IPS-NIHi7 (cell line): ENCODE results near the gene RINL.
"Not testable (repeated sequence)": the region's sequence is repeated elsewhere in the genome, so short reads cannot be mapped to it uniquely, and the experiment has no call there.

Experiments
- DNase-seq: peaks from one replicate; pipeline ENCODE4 v3.0.0; 2012; ENCODE audit warnings: mixed read lengths; ENCODE audit errors: extremely low spot score

Gene RINL

GRCh38 chr19:38875656-38876395 is 2.2 kb downstream of the RINL start:
- DNase-seq = no peak

GRCh38 chr19:38873400-38873799 is 4.7 kb downstream of the RINL start:
- DNase-seq = not testable (repeated sequence)

- peak; percentile 11 for DNase-seq
Observed at GRCh38 chr19:38870612-38871011, 7.5 kb downstream of the RINL start.

DNA sequence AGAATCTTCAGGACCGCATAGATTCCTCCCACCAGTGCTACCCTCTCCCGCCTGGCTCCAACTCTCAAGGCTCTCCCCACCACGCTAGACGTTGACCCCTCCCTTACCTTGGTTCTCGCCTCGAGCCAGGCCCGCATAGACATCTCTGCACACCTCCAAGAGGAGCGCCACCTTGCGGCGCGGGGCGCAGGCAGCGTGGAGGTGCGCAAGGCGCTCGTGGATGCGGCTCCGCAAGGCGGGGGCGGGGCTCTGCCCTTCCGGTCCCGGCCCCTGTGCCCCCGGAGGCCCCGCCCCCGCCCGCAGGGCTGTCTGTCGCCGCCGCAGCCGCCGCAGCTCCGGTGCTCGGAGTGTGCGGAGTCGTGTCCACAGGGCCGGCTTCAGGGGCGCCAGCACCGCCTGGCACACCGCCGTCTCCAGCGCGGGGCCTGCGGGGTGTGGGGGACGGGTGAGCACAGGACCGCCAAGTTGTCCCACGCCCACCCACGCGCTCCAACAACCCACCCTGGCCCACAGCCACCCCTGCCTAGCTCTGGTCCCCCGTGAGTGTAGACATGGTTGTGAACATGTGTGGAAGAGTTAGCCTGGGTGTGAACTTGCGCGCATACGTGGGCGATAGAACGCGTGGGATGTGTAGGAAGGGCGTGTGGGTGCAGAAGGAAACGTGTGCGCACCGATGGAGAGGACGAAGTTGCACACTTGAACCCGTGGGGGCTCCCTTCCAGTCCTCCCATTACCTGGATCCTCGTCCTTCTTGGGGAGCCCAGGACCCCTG is 8.1 kb downstream of the RINL start:
- DNase-seq = peak; percentile 87

DNA sequence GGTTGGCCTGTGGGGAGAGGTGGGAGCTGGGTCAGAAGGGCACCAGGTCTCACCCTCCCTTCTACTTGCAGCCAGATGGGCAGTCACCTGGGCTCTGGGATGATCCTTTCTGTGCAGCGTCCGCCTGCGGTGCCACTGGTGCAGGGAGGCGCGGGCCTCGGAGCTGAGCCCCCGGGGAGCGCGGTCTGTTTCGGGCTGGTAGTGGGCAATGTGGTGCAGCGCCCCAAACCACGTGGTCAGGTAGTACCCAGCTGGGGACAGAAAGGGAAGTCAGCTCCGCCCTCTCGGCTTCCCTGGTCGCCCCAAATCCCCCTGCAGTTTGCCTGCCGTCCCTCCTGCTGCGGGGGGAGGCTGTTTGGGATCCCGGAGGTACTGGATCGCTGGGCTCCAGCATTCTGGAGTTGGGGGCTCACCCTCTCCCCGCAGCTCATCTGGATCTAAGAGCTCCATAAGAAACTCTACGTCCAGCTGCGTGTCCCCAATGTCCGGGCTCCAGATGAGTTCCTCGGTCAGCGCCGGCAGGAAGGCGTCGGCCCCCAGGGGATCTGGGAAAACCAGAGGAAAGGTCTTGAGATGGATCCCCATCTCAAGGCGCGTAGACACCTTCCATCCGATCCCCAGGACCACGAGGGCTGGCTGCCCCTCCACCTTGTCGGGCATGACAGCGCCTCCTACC is 8.8 kb downstream of the RINL start:
- peak; percentile 38 for DNase-seq

DNA sequence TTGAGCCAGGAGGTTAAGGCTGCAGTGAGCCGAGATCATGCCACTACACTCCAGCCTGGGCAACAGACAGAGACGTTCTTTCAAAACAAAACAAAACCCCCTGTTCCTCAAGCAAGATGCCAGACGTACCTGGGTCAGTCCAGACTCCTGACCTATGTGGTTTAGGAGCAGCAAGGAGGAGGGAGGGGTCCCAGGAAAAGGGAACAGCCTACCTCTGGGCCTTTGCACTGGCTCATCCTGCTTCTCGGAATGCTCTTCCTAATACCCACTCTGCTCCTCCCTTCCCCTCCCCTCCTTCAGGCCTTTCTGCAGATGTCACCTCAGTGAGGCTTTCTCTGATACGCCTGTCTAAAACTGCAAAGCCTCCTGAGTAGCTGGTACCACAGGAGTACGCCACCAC is 9.5 kb downstream of the RINL start:
- DNase-seq = peak; percentile 2

- peak; percentile 3 for DNase-seq
Observed at GRCh38 chr19:38867171-38867780, 10.8 kb downstream of the RINL start.

DNA sequence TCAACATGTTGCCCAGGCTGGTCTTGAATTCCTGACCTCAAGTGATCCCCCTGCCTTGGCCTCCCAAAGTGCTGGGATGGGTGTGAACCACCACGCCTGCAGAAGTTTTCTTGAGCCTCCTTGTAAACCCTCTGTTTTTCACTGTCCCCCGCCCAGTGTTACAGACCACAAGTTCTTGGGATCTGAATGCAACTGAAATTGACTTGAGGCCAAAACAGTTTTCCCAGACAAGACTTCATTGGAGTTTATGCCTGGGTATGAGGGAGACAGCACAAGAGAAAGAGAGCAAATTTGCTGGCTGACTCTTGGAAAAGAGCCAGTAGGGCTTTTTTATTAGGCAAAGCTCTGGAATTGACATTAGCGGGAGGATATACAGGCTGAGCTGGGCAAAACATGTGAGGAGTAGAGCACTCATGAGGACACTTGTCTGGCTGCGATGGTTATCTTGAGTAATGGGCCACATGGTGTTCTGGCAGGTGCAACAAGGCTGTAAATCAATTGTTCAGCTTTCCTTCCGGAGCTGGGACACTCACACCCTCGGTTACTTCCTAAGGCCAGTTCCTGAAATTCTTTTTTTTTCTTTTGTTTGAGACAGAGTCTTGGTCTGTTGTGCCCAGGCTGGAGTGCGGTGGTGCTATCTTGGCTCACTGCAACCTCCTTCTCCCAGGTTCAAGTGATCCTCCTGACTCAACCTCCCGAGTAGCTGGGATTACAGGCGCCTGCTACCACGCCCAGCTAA is 15.6 kb downstream of the RINL start:
- DNase-seq = no peak

- DNase-seq = no peak
Observed at GRCh38 chr19:38861368-38861767, 16.7 kb downstream of the RINL start.

DNA sequence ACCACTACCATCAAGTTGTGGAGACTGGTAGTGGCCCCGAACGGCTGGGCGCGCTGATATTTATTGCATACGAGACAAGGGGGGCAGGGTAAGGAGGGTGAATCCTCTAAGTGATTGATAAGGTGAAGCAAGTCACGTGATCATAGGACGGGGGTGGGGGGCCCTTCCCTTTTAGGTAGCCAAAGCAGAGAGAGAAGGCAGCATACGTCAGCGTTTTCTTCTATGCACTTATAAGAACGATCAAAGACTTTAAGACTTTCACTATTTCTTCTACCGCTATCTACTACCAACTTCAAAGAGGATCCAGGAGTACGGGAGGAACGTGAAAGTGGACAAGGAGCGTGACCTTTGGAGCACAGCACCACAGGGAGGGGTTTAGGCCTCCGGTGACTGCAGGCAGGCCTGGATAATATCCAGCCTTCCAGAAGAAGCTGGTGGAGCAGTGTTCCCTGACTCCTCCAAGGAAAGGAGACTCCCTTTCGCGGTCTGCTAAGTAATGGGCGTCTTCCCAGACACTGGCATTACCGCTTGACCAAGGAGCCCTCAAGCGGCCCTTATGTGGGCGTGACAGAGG is 18.4 kb downstream of the RINL start:
- DNase-seq = not testable (repeated sequence)

DNA sequence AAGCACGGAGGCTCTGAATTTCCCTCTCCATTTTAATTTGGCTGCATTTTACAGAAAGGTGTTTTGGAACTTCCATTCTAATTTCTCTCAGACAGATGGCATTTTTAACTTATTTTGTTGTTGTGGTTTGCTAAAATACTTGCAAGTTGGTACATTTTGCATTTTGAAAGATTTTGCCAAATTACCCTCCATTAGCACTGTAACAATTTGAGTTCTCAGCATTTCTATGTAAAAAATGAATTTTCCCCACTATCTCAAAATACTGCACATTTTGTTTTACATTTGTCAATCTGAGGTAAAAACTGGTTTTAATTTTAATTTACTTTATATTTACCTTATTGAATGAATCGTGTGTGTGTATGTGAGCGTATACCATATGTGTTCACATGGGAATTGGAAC is 21.3 kb downstream of the RINL start:
- no peak for DNase-seq

DNA sequence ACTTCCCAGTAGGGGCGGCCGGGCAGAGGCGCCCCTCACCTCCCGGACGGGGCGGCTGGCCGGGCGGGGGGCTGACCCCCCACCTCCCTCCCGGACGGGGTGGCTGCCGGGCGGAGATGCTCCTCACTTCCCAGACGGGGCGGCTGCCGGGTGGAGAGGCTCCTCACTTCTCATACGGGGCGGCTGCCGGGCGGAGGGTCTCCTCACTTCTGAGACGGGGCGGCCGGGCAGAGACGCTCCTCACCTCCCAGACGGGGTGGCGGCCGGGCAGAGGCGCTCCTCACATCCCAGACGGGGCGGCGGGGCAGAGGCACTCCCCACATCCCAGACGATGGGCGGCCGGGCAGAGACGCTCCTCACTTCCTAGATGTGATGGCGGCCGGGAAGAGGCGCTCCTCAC is 22.3 kb downstream of the RINL start:
- DNase-seq = not testable (repeated sequence)

- not testable (repeated sequence) for DNase-seq
Observed at GRCh38 chr19:38854961-38855360, 23.1 kb downstream of the RINL start.

DNA sequence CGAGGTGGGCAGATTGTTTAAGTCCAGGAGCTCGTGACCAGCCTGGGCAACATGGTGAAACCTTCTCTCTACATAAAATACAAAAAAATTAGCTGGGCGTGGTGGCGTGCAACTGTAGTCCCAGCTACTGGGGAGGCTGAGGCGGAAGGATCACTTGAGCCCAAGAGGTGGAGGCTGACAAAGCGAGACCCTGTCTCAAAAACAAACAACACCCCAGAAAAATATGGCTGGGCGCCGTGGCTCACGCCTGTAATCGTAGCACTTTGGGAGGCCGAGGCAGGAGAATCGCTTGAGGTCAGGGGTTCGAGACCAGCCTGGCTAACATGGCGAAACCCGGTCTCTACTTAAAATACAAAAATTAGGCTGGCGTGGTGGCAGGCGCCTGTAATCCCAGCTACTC is 24.9 kb downstream of the RINL start:
- DNase-seq = no peak

GRCh38 chr19:38852231-38853044 is 25.6 kb downstream of the RINL start:
- peak; percentile 13 for DNase-seq

- peak; percentile 88 for DNase-seq
Observed at GRCh38 chr19:38851622-38852230, 26.3 kb downstream of the RINL start.

DNA sequence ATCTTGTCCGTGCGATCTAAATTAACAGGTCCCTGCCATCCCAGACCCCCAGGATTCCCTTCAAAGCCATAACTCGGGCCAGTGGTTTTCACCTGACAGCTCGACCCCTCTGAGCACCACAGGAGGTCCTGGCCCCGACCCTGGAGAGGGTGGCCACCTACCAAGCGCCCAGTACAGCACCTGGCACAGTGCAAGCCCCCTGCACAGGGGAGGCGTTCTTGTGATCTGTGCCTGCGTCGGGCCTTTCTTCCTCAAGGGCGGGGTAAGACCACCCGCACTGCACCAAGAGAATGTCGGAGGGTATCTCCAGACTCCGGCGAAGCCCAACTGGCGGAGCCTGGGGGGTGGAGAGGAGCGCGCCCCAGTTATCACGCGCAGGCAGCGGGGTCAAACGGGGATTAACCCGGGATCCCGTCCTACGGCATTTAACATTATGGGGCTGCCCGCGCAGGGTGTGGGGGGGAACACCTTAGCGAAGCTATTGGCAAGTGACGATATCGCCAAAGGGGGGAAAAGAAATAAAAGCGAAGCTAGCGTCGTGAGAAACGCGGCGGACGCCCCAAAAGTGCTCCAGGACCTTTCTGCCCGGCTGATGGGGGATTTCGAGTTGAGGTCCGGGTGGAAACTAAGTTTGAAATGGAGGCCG is 27.0 kb downstream of the RINL start:
- peak; percentile 16 for DNase-seq

DNA sequence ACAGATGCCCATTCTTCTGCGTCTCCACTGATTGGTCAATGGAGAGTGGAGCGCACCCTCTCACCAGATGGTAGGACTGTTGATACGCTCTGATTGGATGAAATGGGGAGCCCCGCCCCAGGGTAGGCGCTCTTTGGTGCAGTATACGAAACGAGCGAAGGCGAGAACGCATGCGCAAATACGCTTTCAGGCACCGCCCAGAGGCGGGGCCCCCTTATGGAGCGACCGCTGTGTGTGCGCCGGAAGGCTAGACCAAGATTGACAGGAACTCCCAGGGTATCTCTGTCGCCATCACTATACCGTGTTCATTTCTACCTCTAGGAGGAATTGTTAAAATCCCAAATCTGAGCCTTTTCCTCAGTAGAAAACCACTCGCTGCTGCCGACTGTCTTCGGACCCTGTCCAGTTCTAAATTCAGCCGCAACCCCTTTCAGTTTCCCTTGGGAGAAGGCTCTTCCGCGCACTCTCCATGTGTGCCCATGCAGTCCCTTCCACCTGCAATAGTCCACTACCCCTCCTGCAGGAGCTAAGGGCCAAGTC is 27.6 kb downstream of the RINL start:
- DNase-seq = peak; percentile 96

- peak; percentile 93 for DNase-seq
Observed at GRCh38 chr19:38849860-38850435, 28.1 kb downstream of the RINL start, which contains the start of gene HNRNPL. Gene HNRNPL, minus strand, starts transcription at chr19:38849986. Its CDS starts 20 bp downstream, at chr19:38849966.
